ENCODE results near the gene MDFIC.

- TF ChIP-seq CTCF (IDR thresholded peaks at IDR 0.05) (no peak), POLR2A (IDR thresholded peaks at IDR 0.05) (no peak)
These were observed 36.1 kb upstream of the MDFIC start for GRCh38 chr7:114885836-114886235.
